GM19240 (cell line): ENCODE measurements around the gene ABITRAM.
"Not testable (repeated sequence)": the region's sequence is repeated elsewhere in the genome, so short reads cannot be mapped to it uniquely, and the experiment has no call there.

Experiments
- DNase-seq: peaks from one replicate; pipeline ENCODE4 v3.0.0; 2011; ENCODE audit warnings: low spot score; ENCODE audit not compliant: insufficient read length

Gene ABITRAM

GRCh38 chr9:108934323-108934893 is at the start of gene ABITRAM:
ABITRAM (plus strand) TSS chr9:108934400; CDS start chr9:108934487, 87 bp downstream.
- DNase-seq: peak; percentile 62

GRCh38 chr9:108884701-108885100 is 49.5 kb upstream of the ABITRAM start:
- no peak for DNase-seq

- peak; percentile 59 for DNase-seq
Observed at GRCh38 chr9:108885643-108886348, 48.4 kb upstream of the ABITRAM start.

GRCh38 chr9:108886594-108887271 is 47.5 kb upstream of the ABITRAM start:
- not testable (repeated sequence) for DNase-seq

GRCh38 chr9:108889649-108890067 is 44.5 kb upstream of the ABITRAM start:
- no peak for DNase-seq

GRCh38 chr9:108894225-108894997 is 39.8 kb upstream of the ABITRAM start:
- no peak for DNase-seq

- no peak for DNase-seq
Observed at GRCh38 chr9:108897324-108898096, 36.7 kb upstream of the ABITRAM start.

GRCh38 chr9:108899023-108899695 is 35.0 kb upstream of the ABITRAM start:
- not testable (repeated sequence) for DNase-seq

DNA sequence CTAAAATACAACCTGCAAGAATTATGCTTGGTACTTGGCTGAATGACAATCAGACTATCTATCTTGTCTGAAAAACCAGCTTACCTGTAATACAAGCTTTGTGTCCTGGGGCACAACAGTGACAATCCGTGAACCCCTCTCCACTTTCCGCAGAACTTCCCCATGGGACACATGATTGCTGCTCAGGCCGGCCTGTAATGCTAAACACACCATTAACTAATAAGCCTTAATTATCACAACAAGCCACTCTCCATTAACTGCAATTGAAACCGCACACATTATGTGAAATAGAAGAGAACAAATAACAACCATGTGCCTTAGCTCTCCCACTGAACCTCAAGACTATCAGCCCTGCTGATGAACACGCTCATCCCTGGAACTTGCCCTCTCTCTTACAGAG is 34.0 kb upstream of the ABITRAM start:
- no peak for DNase-seq

GRCh38 chr9:108903420-108904103 is 30.6 kb upstream of the ABITRAM start:
- DNase-seq: no peak

GRCh38 chr9:108904161-108904560 is 30.0 kb upstream of the ABITRAM start:
- no peak for DNase-seq

DNA sequence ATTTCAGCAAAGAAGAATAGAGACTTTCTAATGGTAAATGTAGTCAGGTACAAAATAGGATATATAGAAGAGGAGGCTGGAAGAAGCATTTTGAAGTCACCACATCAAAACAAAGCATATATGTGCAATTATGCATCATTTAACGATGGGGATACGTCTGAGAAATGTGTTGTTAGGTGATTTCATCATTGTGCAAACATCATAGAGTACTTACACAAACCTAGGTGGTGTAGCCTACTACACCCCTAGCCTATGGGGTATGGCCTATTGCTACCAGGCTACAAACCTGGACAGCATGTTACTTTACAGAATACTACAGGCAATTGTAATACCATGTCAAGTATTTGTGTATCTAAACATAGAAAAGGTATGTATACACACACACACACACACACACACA is 28.7 kb upstream of the ABITRAM start:
- DNase-seq: no peak

GRCh38 chr9:108910402-108910801 is 23.8 kb upstream of the ABITRAM start:
- no peak for DNase-seq

GRCh38 chr9:108910914-108911313 is 23.3 kb upstream of the ABITRAM start:
- no peak for DNase-seq

GRCh38 chr9:108911820-108912219 is 22.4 kb upstream of the ABITRAM start:
- no peak for DNase-seq

DNA sequence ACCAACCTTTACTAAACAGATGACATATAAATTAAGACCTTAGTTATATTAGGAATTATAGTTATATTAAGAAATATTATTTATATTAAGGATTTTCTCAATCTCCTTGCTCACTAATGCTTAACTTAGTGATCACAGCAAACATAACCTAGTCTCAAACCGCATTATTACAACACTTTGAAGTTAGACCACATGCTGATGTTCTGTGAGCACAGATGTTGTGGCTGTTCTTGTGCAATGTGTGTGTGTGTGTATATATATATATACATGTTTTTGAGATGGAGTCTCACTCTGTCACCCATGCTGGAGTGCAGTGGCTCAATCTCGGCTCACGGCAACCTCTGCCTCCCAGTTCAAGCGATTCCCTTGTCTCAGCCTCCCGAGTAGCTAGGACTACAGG is 20.8 kb upstream of the ABITRAM start:
- no peak for DNase-seq

- DNase-seq: no peak
Observed at GRCh38 chr9:108919517-108919916, 14.7 kb upstream of the ABITRAM start.

DNA sequence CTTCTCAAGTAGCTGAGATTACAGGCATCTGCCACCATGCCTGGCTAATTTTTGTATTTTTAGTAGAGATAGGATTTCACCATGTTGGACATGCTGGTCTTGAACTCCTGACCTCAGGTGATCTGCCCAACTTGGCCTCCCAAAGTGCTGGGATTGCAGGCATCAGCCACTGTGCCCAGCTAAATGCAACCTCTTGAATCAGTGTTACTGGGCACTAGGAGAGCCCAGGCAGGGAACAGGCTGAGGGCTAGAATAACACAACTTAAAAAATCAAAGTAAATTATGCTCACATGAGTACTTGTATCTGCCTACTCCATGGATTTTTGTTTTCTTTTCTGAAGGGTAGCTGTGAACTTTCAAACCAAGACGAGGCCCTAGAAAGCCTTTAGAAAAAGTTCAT is 13.8 kb upstream of the ABITRAM start:
- DNase-seq: not testable (repeated sequence)

GRCh38 chr9:108921200-108921599 is 13.0 kb upstream of the ABITRAM start:
- DNase-seq: no peak

- no peak for DNase-seq
Observed at GRCh38 chr9:108924466-108924865, 9.7 kb upstream of the ABITRAM start.
